B cell (primary cell): ENCODE results near the gene WWC1. TPM values are rescaled to one million over a fixed set of nuclear protein-coding genes. Genes with fewer than 3 reads are reported as not detected.

ENCODE experiments used
- ATAC-seq: fragments of 200-7000 bp; cut with Tn5 transposase; one replicate; pipeline ENCODE4 v1.10.0; 2021; ENCODE audit warnings: low read depth, mild to moderate bottlenecking, moderate number of reproducible peaks, moderate library complexity
- CTCF ChIA-PET: fragments of 350-600 bp; sonication (Branson Sonifier 250); formaldehyde crosslinking; loops from one replicate; lab custom pipeline; 2021; ENCODE audit warnings: antibody characterized with exemption, inconsistent platforms; lab: Charles Lee
- POLR2A ChIA-PET: fragments of 350-600 bp; sonication (Branson Sonifier 250); formaldehyde crosslinking; loops from one replicate; lab custom pipeline; 2021; ENCODE audit warnings: antibody characterized with exemption; lab: Charles Lee
- DNase-seq: peaks from one replicate; pipeline ENCODE4 v3.0.0; 2013
- H2AFZ ChIP-seq: 2 replicates; pipeline ENCODE4 v1.6.1; 2012; ENCODE audit warnings: mild to moderate bottlenecking, low read depth, low read length; ENCODE audit not compliant: insufficient read depth, poor library complexity, severe bottlenecking
- H3K27ac ChIP-seq, 2 donors: 1 replicate in 1 of 2; 2 replicates in 1 of 2; pipeline ENCODE4 v1.5.1; 2012 to 2013; ENCODE audit warnings: low read length in 2 of 2, mild to moderate bottlenecking in 2 of 2, moderate library complexity in 1 of 2
- H3K27me3 ChIP-seq, 4 experiments: fragments of 200-600 bp in 1 of 4; sonication (generic) in 1 of 4; replicated peaks in 1 of 4; 1 replicate in 2 of 4; 2 replicates in 2 of 4; pipeline versions ENCODE4 v1.6.1 to v1.7.0; 2013 to 2016; ENCODE audit warnings: low read length in 3 of 4, mild to moderate bottlenecking in 2 of 4, mixed read lengths in 1 of 4, moderate library complexity in 1 of 4; ENCODE audit not compliant: insufficient read depth in 4 of 4, control insufficient read depth in 3 of 4; ENCODE audit errors: control extremely low read depth in 1 of 4
- H3K36me3 ChIP-seq, 2 experiments: replicated peaks in 1 of 2; 1 replicate in 1 of 2; 2 replicates in 1 of 2; pipeline versions ENCODE4 v1.6.1 to v1.7.1; 2013; ENCODE audit warnings: low read length in 1 of 2; ENCODE audit not compliant: insufficient read depth in 2 of 2, control insufficient read depth in 1 of 2; ENCODE audit errors: control extremely low read depth in 1 of 2, extremely low read depth in 1 of 2
- H3K4me1 ChIP-seq, 2 donors: fragments of 200-600 bp in 1 of 2; sonication (generic) in 1 of 2; 1 replicate in 1 of 2; 2 replicates in 1 of 2; pipeline versions ENCODE4 v1.5.1 to v1.6.1; 2013 to 2017; ENCODE audit warnings: low read length in 2 of 2; ENCODE audit not compliant: control insufficient read depth in 2 of 2, insufficient read depth in 2 of 2
- H3K4me2 ChIP-seq: replicated peaks from 2 replicates; pipeline ENCODE3; 2012; ENCODE audit warnings: mild to moderate bottlenecking, low read depth, low read length; ENCODE audit not compliant: poor library complexity, severe bottlenecking
- H3K4me3 ChIP-seq, 5 experiments: fragments of 200-600 bp in 1 of 5; sonication (generic) in 1 of 5; 1 replicate in 3 of 5; 2 replicates in 2 of 5; pipeline versions ENCODE4 v1.5.1 to v1.7.0; 2011 to 2016; ENCODE audit warnings: low read length in 4 of 5, mild to moderate bottlenecking in 4 of 5, low read depth in 2 of 5, control low read depth in 1 of 5, moderate library complexity in 1 of 5; ENCODE audit not compliant: insufficient read depth in 1 of 5; ENCODE audit errors: control extremely low read depth in 1 of 5, extremely low read depth in 1 of 5
- H3K79me2 ChIP-seq: fragments of 200-600 bp; sonication (generic); one replicate; pipeline ENCODE4 v1.6.0; 2016; ENCODE audit warnings: low read length; ENCODE audit not compliant: control insufficient read depth, insufficient read depth
- H3K9ac ChIP-seq: fragments of 200-600 bp; sonication (generic); 2 replicates; pipeline ENCODE4 v1.6.1; 2017; ENCODE audit warnings: mild to moderate bottlenecking, low read length, moderate library complexity
- H3K9me3 ChIP-seq, 3 donors: one replicate each; pipeline versions ENCODE4 v1.6.1 to v1.7.1; 2013; ENCODE audit warnings: low read length in 2 of 3; ENCODE audit not compliant: control insufficient read depth in 2 of 3, insufficient read depth in 1 of 3; ENCODE audit errors: control extremely low read depth in 1 of 3
- H4K20me1 ChIP-seq: 2 replicates; pipeline ENCODE4 v1.6.0; 2012; ENCODE audit warnings: mild to moderate bottlenecking, low read length; ENCODE audit not compliant: insufficient read depth, control insufficient read depth, poor library complexity, severe bottlenecking
- H3K27ac Mint-ChIP-seq: one replicate; pipeline ENCODE4 v1.8.0; 2021; ENCODE audit warnings: mixed read lengths
- H3K27me3 Mint-ChIP-seq: one replicate; pipeline ENCODE4 v1.8.0; 2021; ENCODE audit warnings: mixed read lengths
- H3K4me1 Mint-ChIP-seq: one replicate; pipeline ENCODE4 v1.8.0; 2021; ENCODE audit warnings: mixed read lengths
- H3K4me3 Mint-ChIP-seq: one replicate; pipeline ENCODE4 v1.8.0; 2021; ENCODE audit warnings: mixed read lengths
- H3K9me3 Mint-ChIP-seq: one replicate; pipeline ENCODE4 v1.8.0; 2022; ENCODE audit warnings: mixed read lengths; ENCODE audit not compliant: insufficient read depth
- EZH2 ChIP-seq: IDR thresholded peaks from 2 replicates; pipeline ENCODE4 v1.6.1; 2012; ENCODE audit warnings: borderline replicate concordance, low read depth, mild to moderate bottlenecking, moderate library complexity, low read length; ENCODE audit not compliant: insufficient read depth, poor library complexity, severe bottlenecking
- WGBS: methylation state at CpG from one replicate; pipeline ENCODE4 v1.1.5; 2013; ENCODE audit warnings: missing lambda C conversion rate; ENCODE audit not compliant: insufficient coverage; 5-methylcytosine and 5-hydroxymethylcytosine counted together
- intact Hi-C: fragments of 100-400 bp; cut with micrococcal nuclease; formaldehyde crosslinking; loops from one replicate; pipeline ENCODE4 v1.10.0; 2022
- polyA plus RNA-seq: library from polyadenylated mRNA; depleted of rRNA; stranded (reverse); fragments of >200 nt; gene quantifications from 2 replicates; pipeline ENCODE4 v1.2.3, GENCODE V29; 2012
- total RNA-seq, 2 donors: library from RNA; stranded (reverse); fragments of 120-200 nt in 1 of 2; gene quantifications; 1 replicate in 1 of 2; 2 replicates in 1 of 2; pipeline versions ENCODE4 v1.2.3 to v1.2.4, GENCODE V29; 2013 to 2022
- TF ChIP-seq, protein P1 (sequence below): fragments of 200-600 bp; IDR thresholded peaks from one replicate; pipeline ENCODE4 v1.8.0; 2022; ENCODE audit warnings: antibody characterized with exemption, mild to moderate bottlenecking

Gene WWC1
- total and polyA plus RNA-seq, 2 donors (not counting 1 experiment from before 2014, with no cell fraction given): 1.5 to 2.0 TPM

DNA sequence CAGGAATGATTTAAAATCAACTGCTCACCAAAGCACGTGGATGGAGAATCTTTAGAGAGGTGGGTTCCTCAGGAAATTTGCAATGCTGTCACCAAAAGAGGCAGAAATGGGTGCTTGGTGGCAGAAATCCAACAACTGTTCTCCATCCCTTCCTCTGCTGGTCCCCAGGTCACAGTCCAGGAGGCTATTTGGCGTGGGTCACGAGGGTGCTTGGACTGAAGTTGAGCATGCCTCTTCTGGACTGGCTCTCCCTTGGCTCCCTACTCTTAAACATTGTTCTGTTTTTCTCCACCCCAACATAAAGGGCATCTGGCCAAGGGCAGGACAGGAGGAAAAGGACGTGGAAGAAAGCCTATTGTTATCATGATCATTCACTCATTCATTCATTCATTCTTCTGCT lies 58.9 kb downstream of the WWC1 start:
- Mint-ChIP-seq H3K27ac (no peak overlapping the region), H3K9me3 (no peaks in the 10 kb centered on the region), H3K27me3 (no peaks in the 10 kb centered on the region), H3K4me3 (no peak overlapping the region), H3K4me1 (no peaks in the 10 kb centered on the region)
- Histone ChIP-seq H3K9me3 (no peaks in the 10 kb centered on the region), H3K9ac (no peak overlapping the region), H2AFZ (no peak overlapping the region), H3K4me2 (no peak overlapping the region), H3K27me3 (no peaks in the 10 kb centered on the region), H3K36me3 (no peaks in the 10 kb centered on the region), H4K20me1 (no peaks in the 10 kb centered on the region), H3K27ac (no peak overlapping the region), H3K4me1 (no peaks in the 10 kb centered on the region), H3K4me3 (no peak overlapping the region), H3K79me2 (no peaks in the 10 kb centered on the region)
- no peak for ATAC-seq
- 94% methylated on average over 2 of the region's 4 CpGs for WGBS
- no peak for DNase-seq
- intact Hi-C loops: no loop called here
- TF ChIP-seq EZH2: no peak
- TF ChIP-seq, protein P1, sequence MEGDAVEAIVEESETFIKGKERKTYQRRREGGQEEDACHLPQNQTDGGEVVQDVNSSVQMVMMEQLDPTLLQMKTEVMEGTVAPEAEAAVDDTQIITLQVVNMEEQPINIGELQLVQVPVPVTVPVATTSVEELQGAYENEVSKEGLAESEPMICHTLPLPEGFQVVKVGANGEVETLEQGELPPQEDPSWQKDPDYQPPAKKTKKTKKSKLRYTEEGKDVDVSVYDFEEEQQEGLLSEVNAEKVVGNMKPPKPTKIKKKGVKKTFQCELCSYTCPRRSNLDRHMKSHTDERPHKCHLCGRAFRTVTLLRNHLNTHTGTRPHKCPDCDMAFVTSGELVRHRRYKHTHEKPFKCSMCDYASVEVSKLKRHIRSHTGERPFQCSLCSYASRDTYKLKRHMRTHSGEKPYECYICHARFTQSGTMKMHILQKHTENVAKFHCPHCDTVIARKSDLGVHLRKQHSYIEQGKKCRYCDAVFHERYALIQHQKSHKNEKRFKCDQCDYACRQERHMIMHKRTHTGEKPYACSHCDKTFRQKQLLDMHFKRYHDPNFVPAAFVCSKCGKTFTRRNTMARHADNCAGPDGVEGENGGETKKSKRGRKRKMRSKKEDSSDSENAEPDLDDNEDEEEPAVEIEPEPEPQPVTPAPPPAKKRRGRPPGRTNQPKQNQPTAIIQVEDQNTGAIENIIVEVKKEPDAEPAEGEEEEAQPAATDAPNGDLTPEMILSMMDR: no peak
- POLR2A ChIA-PET: no interaction called here
- CTCF ChIA-PET: no interaction called here

DNA sequence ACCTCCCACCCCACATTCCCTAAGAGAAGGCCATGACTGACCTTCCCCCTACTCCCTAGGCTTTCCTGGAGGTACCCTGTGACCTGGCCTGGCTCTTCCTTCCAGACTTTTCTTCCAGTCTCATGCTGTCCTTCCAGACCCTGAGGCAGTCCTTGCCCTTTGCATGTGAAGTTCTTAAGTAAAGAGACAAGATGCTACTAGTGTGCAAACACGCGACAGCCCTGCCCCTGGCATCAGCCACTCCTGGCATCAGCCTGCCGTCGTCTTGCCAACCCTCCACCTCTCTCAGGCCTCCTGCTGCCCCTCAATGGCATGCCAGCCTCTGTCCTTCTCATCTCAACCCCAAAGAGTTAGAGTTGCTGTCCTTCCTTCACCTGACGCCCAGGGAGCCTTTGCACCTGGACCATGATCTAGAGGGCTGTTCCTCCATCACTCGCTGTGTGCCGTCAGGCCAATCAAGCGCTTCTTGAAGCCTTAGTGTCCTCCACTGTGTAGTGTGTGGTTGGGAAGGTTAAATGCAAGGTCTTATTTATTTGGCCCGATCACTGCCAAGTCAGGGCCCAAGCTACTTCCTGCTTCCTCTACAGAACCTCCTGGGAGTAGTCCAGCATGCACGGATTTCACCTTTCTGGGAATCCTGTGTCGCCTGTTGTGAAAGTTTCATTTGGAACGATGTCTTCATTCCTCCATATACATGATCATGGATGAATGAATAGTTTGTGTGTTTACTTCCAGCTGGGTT lies 61.9 kb downstream of the WWC1 start:
- no peak for TF ChIP-seq EZH2
- TF ChIP-seq, protein P1: no peak
- ChIA-PET POLR2A (no interaction called here), CTCF (no interaction called here)
- Mint-ChIP-seq H3K27me3 (no peaks in the 10 kb centered on the region), H3K4me3 (no peak overlapping the region), H3K4me1 (no peaks in the 10 kb centered on the region), H3K9me3 (no peaks in the 10 kb centered on the region), H3K27ac (no peak overlapping the region)
- Histone ChIP-seq H3K4me3 (no peak overlapping the region), H3K4me2 (no peak overlapping the region), H3K27me3 (no peaks in the 10 kb centered on the region), H3K79me2 (no peaks in the 10 kb centered on the region), H3K9me3 (no peaks in the 10 kb centered on the region), H3K4me1 (no peaks in the 10 kb centered on the region), H3K27ac (no peak overlapping the region), H3K9ac (no peak overlapping the region), H2AFZ (no peak overlapping the region), H3K36me3 (no peaks in the 10 kb centered on the region), H4K20me1 (no peaks in the 10 kb centered on the region)
- ATAC-seq: no peak
- DNase-seq: no peak
- 92% methylated on average over 7 of the region's 12 CpGs for WGBS
- intact Hi-C loops: no loop called here
